OCI-LY7 (cell line): ENCODE measurements around the gene CD81. TPM values are rescaled to one million over a fixed set of nuclear protein-coding genes. Genes with fewer than 3 reads are reported as not detected.

Experiments used
- BruUV-seq: library from RNA; stranded (reverse); fragments of 400-500 nt; replicated peaks from 2 replicates; lab custom pipeline; 2021; lab: Mats Ljungman, UMichigan
- CTCF ChIA-PET: fragments of 300-600 bp; sonication (Branson Sonifier 250); formaldehyde crosslinking; loops from one replicate; lab custom pipeline; 2022; ENCODE audit warnings: antibody characterized with exemption; ENCODE audit not compliant: unreplicated experiment; lab: Charles Lee
- POLR2A ChIA-PET: fragments of 300-600 bp; sonication (Branson Sonifier 250); formaldehyde crosslinking; loops from one replicate; lab custom pipeline; 2022; ENCODE audit warnings: antibody characterized with exemption; lab: Charles Lee
- DNase-seq: peaks from one replicate; pipeline ENCODE4 v3.0.0-alpha.2; 2015; ENCODE audit warnings: low spot score
- H2AFZ ChIP-seq: fragments of 200-600 bp; sonication (generic), shearing (Covaris generic); 2 replicates; pipeline ENCODE4 v1.6.1; 2014; ENCODE audit warnings: mild to moderate bottlenecking, antibody characterized with exemption, low read length, moderate library complexity
- H3K27ac ChIP-seq: fragments of 200-600 bp; sonication (generic); 2 replicates; pipeline ENCODE4 v1.5.1; 2014; ENCODE audit warnings: mixed run types, low read depth, mild to moderate bottlenecking, moderate library complexity, low read length, inconsistent platforms; ENCODE audit not compliant: poor library complexity, severe bottlenecking
- H3K36me3 ChIP-seq: fragments of 200-600 bp; sonication (generic); 2 replicates; pipeline ENCODE4 v1.6.1; 2014; ENCODE audit warnings: mild to moderate bottlenecking, antibody characterized with exemption, low read length, moderate library complexity, mixed read lengths; ENCODE audit not compliant: insufficient read depth
- H3K4me1 ChIP-seq: fragments of 200-600 bp; sonication (generic); 2 replicates; pipeline ENCODE4 v1.5.1; 2014; ENCODE audit warnings: mild to moderate bottlenecking, low read length; ENCODE audit not compliant: insufficient read depth, poor library complexity, severe bottlenecking
- H3K4me2 ChIP-seq: fragments of 200-600 bp; sonication (generic); 2 replicates; pipeline ENCODE4 v1.6.1; 2014; ENCODE audit warnings: mild to moderate bottlenecking, low read length
- H3K4me3 ChIP-seq: fragments of 200-600 bp; sonication (generic); 2 replicates; pipeline ENCODE4 v1.5.1; 2014; ENCODE audit warnings: mild to moderate bottlenecking, low read depth, low read length; ENCODE audit not compliant: poor library complexity, severe bottlenecking
- H3K79me2 ChIP-seq: fragments of 200-600 bp; sonication (generic); 2 replicates; pipeline ENCODE4 v1.6.1; 2016; ENCODE audit warnings: low read depth, mild to moderate bottlenecking, low read length, moderate library complexity, mixed read lengths; ENCODE audit not compliant: insufficient read depth
- H3K9me2 ChIP-seq: fragments of 200-600 bp; sonication (generic); 2 replicates; pipeline ENCODE4 v1.6.1; 2016; ENCODE audit warnings: mild to moderate bottlenecking, low read length, mixed read lengths; ENCODE audit not compliant: insufficient read depth
- H3K9me3 ChIP-seq: fragments of 200-600 bp; sonication (generic); 2 replicates; pipeline ENCODE4 v1.6.1; 2014; ENCODE audit warnings: mild to moderate bottlenecking, mixed run types, low read length, mixed read lengths
- H4K20me1 ChIP-seq: fragments of 200-600 bp; sonication (generic); 2 replicates; pipeline ENCODE4 v1.6.1; 2014; ENCODE audit warnings: mild to moderate bottlenecking, antibody characterized with exemption, low read length, moderate library complexity, mixed read lengths; ENCODE audit not compliant: insufficient read depth
- CTCF ChIP-seq: fragments of 200-600 bp; sonication (generic); conservative IDR thresholded peaks from 2 replicates; pipeline ENCODE4 v1.5.1; 2014; ENCODE audit warnings: mild to moderate bottlenecking, antibody characterized with exemption, low read length, moderate library complexity, mixed read lengths
- EZH2phosphoT487 ChIP-seq: fragments of 200-600 bp; sonication (generic); IDR thresholded peaks from 2 replicates; pipeline ENCODE4 v1.6.1; 2018; ENCODE audit warnings: low read depth, borderline replicate concordance, mild to moderate bottlenecking, mixed run types, antibody characterized with exemption, low read length, moderate library complexity, mixed read lengths
- intact Hi-C: fragments of 100-400 bp; cut with micrococcal nuclease; formaldehyde crosslinking; loops from one replicate; pipeline ENCODE4 v1.10.0; 2022; ENCODE audit not compliant: unreplicated experiment
- total RNA-seq, 2 experiments: library from RNA; depleted of rRNA in 1 of 2; stranded (reverse); fragments of >200 nt in 1 of 2; shearing (Covaris generic) in 1 of 2; gene quantifications; 2 replicates each; pipeline ENCODE4 v1.2.3, GENCODE V29; 2014 to 2022

CD81 gene
- total RNA-seq, 2 experiments from 2014 or later = 290 to 343 TPM

DNA sequence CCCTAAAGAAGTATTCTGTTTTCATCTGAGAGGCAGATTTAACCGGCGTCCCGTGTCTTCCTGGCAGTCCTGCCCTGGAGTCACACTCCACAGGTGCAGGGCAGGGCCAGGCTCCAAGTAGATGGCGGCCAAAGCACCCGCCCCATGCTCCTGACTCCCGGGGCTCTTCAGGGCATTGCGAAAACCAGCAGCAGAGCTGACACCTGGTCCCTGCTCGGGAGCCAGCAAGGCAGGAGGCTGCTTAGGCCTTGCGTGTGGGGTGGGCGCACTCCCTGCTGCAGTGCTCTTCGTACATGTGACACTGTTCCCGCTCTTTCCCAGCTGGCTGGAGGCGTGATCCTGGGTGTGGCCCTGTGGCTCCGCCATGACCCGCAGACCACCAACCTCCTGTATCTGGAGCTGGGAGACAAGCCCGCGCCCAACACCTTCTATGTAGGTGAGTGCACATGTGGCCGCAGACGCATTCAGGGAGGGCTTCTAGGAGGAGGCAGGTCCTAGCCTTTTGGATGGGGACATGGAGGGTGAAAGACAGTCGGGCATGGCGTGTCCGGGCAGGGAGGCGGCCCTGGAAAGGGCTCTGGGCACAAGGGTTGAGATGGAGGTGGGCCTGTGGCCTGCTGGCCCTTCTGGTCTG, 13.1 kb downstream of the CD81 start:
- no TSS peak for BruUV-seq
- peak overlapping the region; percentile 97 for H3K4me2 ChIP-seq
- H4K20me1 ChIP-seq = peaks cover 18% of the 10 kb centered on the region
- no peaks in the 10 kb centered on the region for H3K9me3 ChIP-seq
- CTCF ChIA-PET = interaction anchor here (0.6 to 1.1 kb wide), 3 partner anchors 13 to 85 kb away, joined by 3 to 8 read pairs (median 5); partner anchors contain the start of gene CD81
- DNase-seq = no peak
- intact Hi-C loops = no loop called here
- H3K4me1 ChIP-seq = peaks cover 97% of the 10 kb centered on the region
- POLR2A ChIA-PET = interaction anchor here (0.6 kb wide), 1 partner anchor 101 kb away, joined by 5 read pairs; no protein-coding TSS in a partner anchor
- no peak overlapping the region for H2AFZ ChIP-seq
- H3K79me2 ChIP-seq = peaks cover 80% of the 10 kb centered on the region
- peak overlapping the region; percentile 80 for H3K4me3 ChIP-seq
- H3K36me3 ChIP-seq = peaks cover 79% of the 10 kb centered on the region
- H3K9me2 ChIP-seq = no peaks in the 10 kb centered on the region
- no peak for TF ChIP-seq CTCF
- peak overlapping the region; percentile 99 for H3K27ac ChIP-seq

- no TSS peak for BruUV-seq
- Histone ChIP-seq H3K36me3 (peaks cover 80% of the 10 kb centered on the region), H3K4me1 (peaks cover 93% of the 10 kb centered on the region), H3K9me2 (no peaks in the 10 kb centered on the region), H3K9me3 (no peaks in the 10 kb centered on the region), H3K4me2 (peak overlapping the region; percentile 97), H2AFZ (no peak overlapping the region), H3K4me3 (peak overlapping the region; percentile 80), H3K79me2 (peaks cover 76% of the 10 kb centered on the region), H3K27ac (peak overlapping the region; percentile 99), H4K20me1 (peaks cover 18% of the 10 kb centered on the region)
- ChIA-PET POLR2A (interaction anchor here (0.6 kb wide), 1 partner anchor 101 kb away, joined by 5 read pairs; no protein-coding TSS in a partner anchor), CTCF (interaction anchor here (0.6 to 1.1 kb wide), 3 partner anchors 71 to 86 kb away, joined by 3 to 8 read pairs (median 3); no protein-coding TSS in a partner anchor)
- DNase-seq = peak; percentile 77
- TF ChIP-seq CTCF = no peak
- TF ChIP-seq EZH2phosphoT487 = no peak
- intact Hi-C loops = no loop called here
These were observed 13.6 kb downstream of the CD81 start for GRCh38 chr11:2390725-2391151.
